ENCODE data around the gene GRIK3.

DNA sequence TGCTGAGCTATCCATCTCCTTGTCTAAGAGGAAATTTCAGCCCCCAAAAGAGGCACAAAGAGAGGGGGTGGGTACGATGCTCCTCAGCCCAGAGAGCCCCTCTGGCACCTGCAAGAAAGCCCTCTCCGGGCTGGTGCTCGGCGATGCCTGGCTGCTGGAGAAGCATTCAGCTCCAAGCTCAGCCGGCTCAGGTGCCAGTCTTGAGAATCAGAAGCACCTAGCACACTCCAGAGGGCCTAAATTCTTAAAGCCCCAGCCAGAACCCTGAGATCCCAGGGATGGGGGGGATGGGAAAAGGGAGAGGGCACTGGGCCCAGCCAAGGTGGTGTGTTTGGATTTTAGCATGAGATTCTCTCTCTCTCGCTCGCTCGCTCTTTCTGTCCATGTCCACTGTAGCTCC lies 2.9 kb downstream of the GRIK3 start:
- no peak for TF ChIP-seq YY1 (IDR thresholded peaks at IDR 0.05; ENCODE audit: insufficient read depth, insufficient read length)
- no peak for TF ChIP-seq ZNF274 (IDR thresholded peaks at IDR 0.05; ENCODE audit: low read depth, low read length)

Data from NT2/D1 (cell line).